Stimulated activated CD8-positive, alpha-beta memory T cell treated with anti-CD3 and anti-CD28 coated beads, Interleukin-2, amount 100 ng/mL, for 1 hour (primary cell): ENCODE measurements around the gene DEFB115.
"Not testable (repeated sequence)": the region's sequence is repeated elsewhere in the genome, so short reads cannot be mapped to it uniquely, and the experiment has no call there.

Experiments used
- DNase-seq, 2 donors: peaks; one replicate each; pipeline ENCODE4 v3.0.0-alpha.2; 2020; ENCODE audit warnings: low read depth in 2 of 2

Gene DEFB115

GRCh38 chr20:31257364-31257763, at the start of gene DEFB115:
DEFB115 (plus strand) TSS chr20:31257664; CDS start chr20:31257664, 0 bp downstream.
- DNase-seq, result no peak

GRCh38 chr20:31236953-31237352, 20.5 kb upstream of the DEFB115 start:
- no peak for DNase-seq

GRCh38 chr20:31237763-31238162, 19.7 kb upstream of the DEFB115 start:
- DNase-seq, result no peak

GRCh38 chr20:31239139-31239538, 18.3 kb upstream of the DEFB115 start:
- no peak for DNase-seq

- DNase-seq, result no peak
These were observed 505 bp upstream of the DEFB115 start for GRCh38 chr20:31256959-31257358.

- no peak for DNase-seq
These were observed 3.0 kb downstream of the DEFB115 start for GRCh38 chr20:31260326-31260932.

- no peak for DNase-seq
These were observed 17.0 kb downstream of the DEFB115 start for GRCh38 chr20:31274441-31274840.

GRCh38 chr20:31278178-31278577, 20.7 kb downstream of the DEFB115 start:
- no peak for DNase-seq

GRCh38 chr20:31284964-31285363, 27.5 kb downstream of the DEFB115 start:
- DNase-seq, result not testable (repeated sequence)

GRCh38 chr20:31308535-31309162, 51.2 kb downstream of the DEFB115 start, which contains the start of gene DEFB116:
DEFB116 (minus strand) TSS chr20:31308585; CDS start chr20:31308585, 0 bp downstream.
- DNase-seq, result no peak
